Lower lobe of right lung (tissue), 2 donors: ENCODE data around the gene CACNA2D1. TPM values are rescaled to one million over a fixed set of nuclear protein-coding genes. Genes with fewer than 3 reads are reported as not detected.

ENCODE experiments used
- ATAC-seq, 2 donors: fragments of 200-7000 bp; cut with Tn5 transposase; one replicate each; pipeline ENCODE4 v1.9.1; 2020 to 2022; ENCODE audit warnings: mild to moderate bottlenecking in 2 of 2, moderate library complexity in 2 of 2
- DNase-seq: peaks from one replicate; pipeline ENCODE4 v3.0.0-alpha.2; 2020
- H3K27ac ChIP-seq: fragments of 200-600 bp; one replicate; pipeline ENCODE4 v1.8.0; 2022
- H3K27me3 ChIP-seq: fragments of 200-600 bp; one replicate; pipeline ENCODE4 v1.8.0; 2022; ENCODE audit warnings: low read depth
- H3K36me3 ChIP-seq: fragments of 200-600 bp; one replicate; pipeline ENCODE4 v1.8.0; 2022; ENCODE audit warnings: mild to moderate bottlenecking
- H3K4me1 ChIP-seq: fragments of 200-600 bp; one replicate; pipeline ENCODE4 v1.8.0; 2022
- H3K4me3 ChIP-seq: fragments of 200-600 bp; one replicate; pipeline ENCODE4 v1.8.0; 2022; ENCODE audit warnings: mild to moderate bottlenecking
- H3K9me3 ChIP-seq: fragments of 200-600 bp; one replicate; pipeline ENCODE4 v1.8.0; 2022
- CTCF ChIP-seq: fragments of 200-600 bp; IDR thresholded peaks from one replicate; pipeline ENCODE4 v1.8.0; 2022; ENCODE audit warnings: antibody characterized with exemption, mild to moderate bottlenecking
- intact Hi-C: fragments of 100-400 bp; cut with DNase I; formaldehyde crosslinking; loops from one replicate; pipeline ENCODE4 v1.11.0; 2022
- total RNA-seq: library from RNA; stranded (reverse); fragmentation: NEBNext Ultra II Directional; extraction: Animal tissue kit (Norgen Biotek cat#: 25700); gene quantifications from one replicate; pipeline ENCODE4 v1.2.1, GENCODE V29; 2021
- donor health status: DM: no; HTN: yes; CAD: no; lungs with severe emphysema.

Gene CACNA2D1
- total RNA-seq, 1 donor from 2014 or later, result 12.5 TPM

DNA sequence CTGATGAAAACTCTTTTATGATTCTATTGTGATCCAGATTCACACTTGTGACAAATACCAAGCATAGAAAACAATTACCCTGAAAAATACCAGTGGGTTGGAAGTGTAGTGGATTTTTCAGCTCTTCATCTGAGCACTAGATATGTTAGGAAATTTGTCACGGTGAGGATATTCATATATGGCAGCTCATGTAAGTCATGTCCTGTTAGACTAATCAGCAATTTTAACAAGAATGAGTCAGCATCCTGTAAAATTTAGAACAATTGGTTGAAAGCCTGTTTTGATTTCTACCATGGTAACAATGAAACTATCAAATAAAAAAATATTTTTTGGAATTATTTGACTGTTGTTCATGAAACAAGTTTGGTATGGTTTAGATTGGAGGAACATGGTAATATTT lies 334.3 kb downstream of the CACNA2D1 start:
- Histone ChIP-seq H3K9me3 (no peaks in the 10 kb centered on the region), H3K4me3 (no peak overlapping the region), H3K27me3 (no peaks in the 10 kb centered on the region), H3K36me3 (no peaks in the 10 kb centered on the region), H3K27ac (no peak overlapping the region), H3K4me1 (no peaks in the 10 kb centered on the region)
- TF ChIP-seq CTCF, result no peak
- ATAC-seq (no peak), DNase-seq (no peak)
- intact Hi-C loops, result no loop called here

GRCh38 chr7:82106201-82106600 lies 337.4 kb downstream of the CACNA2D1 start:
- no peak for TF ChIP-seq CTCF
- no peaks in the 10 kb centered on the region for H3K27me3 ChIP-seq
- H3K4me1 ChIP-seq, result no peaks in the 10 kb centered on the region
- no peaks in the 10 kb centered on the region for H3K36me3 ChIP-seq
- no peaks in the 10 kb centered on the region for H3K9me3 ChIP-seq
- no peak overlapping the region for H3K27ac ChIP-seq
- ATAC-seq, result no peak
- no peak overlapping the region for H3K4me3 ChIP-seq
- intact Hi-C loops, result no loop called here
- no peak for DNase-seq

DNA sequence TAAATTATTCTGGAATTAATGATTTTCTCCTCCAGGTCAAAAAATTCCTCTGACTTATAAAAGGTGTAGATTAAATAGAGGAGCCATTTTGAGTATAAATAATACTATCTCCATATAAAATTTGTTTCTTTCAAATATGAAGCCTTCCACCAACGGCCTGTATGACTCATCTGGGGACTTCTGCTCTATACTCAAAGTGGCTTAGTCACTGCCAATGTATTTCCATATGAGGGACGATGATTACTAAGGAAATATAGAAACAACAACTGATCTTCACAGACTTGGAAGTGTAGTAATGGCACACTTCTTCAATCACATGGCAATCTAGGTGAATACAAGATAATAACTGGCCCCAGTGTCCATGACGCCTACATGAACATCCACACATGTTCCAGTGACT lies 338.1 kb downstream of the CACNA2D1 start:
- H3K9me3 ChIP-seq, result no peaks in the 10 kb centered on the region
- no peaks in the 10 kb centered on the region for H3K4me1 ChIP-seq
- no peaks in the 10 kb centered on the region for H3K27me3 ChIP-seq
- no peak overlapping the region for H3K27ac ChIP-seq
- ATAC-seq, result no peak
- no peak for DNase-seq
- TF ChIP-seq CTCF, result no peak
- no peak overlapping the region for H3K4me3 ChIP-seq
- intact Hi-C loops, result no loop called here
- no peaks in the 10 kb centered on the region for H3K36me3 ChIP-seq

GRCh38 chr7:82098414-82098813 lies 345.2 kb downstream of the CACNA2D1 start:
- Histone ChIP-seq H3K36me3 (no peaks in the 10 kb centered on the region), H3K27me3 (no peaks in the 10 kb centered on the region), H3K9me3 (no peaks in the 10 kb centered on the region), H3K4me3 (no peak overlapping the region), H3K4me1 (no peaks in the 10 kb centered on the region), H3K27ac (no peak overlapping the region)
- TF ChIP-seq CTCF, result no peak
- ATAC-seq (no peak), DNase-seq (no peak)
- intact Hi-C loops, result no loop called here

DNA sequence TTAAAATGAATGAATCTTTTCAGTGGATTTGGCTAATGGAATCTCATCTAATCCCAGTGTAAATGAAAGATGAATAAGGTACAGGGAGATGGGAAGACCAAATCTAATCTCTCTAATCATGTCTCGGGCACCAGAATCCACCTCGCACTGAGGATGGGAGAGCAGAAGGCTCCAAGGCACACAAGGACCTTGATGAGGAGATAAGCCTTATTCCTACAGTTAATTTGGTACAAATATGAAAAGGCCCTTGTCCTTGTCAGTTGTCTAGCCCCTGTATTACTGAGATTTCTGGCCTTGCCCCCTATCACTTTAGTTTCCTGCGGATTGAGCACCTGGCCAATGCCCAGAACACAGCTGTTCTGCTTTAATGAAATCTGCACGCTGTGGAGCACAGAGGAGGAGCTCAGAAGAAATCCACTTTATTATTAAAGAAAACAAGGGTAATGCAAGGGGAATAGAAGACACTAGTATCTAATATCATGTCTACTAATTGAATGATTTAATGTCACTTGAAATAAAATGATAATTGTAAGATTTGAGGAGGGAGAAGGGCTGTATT lies 352.4 kb downstream of the CACNA2D1 start:
- no peak for DNase-seq
- Histone ChIP-seq H3K9me3 (no peaks in the 10 kb centered on the region), H3K27me3 (no peaks in the 10 kb centered on the region), H3K36me3 (no peaks in the 10 kb centered on the region), H3K27ac (no peak overlapping the region), H3K4me1 (no peaks in the 10 kb centered on the region), H3K4me3 (no peak overlapping the region)
- intact Hi-C loops, result no loop called here
- no peak for TF ChIP-seq CTCF
- no peak for ATAC-seq

DNA sequence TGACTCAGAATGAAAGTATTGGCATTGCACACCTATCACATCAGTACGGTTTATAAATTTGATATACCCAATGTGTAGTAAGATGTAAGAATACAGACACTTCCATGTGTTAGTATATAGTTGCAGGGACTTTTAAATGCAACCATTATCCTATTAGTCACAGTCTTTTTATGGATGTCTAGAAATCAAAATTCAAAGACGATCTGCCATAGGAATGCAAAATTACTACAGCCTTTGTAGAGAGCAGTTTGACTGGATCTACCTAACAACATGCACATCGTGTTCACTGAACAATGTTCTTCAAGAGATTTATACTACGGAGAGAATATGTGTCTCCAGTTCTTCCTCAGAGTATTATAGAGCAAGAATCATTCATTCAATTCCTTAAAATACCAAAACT lies 356.5 kb downstream of the CACNA2D1 start:
- no peak for ATAC-seq
- H3K36me3 ChIP-seq, result no peaks in the 10 kb centered on the region
- no peaks in the 10 kb centered on the region for H3K9me3 ChIP-seq
- no peak for TF ChIP-seq CTCF
- no peak overlapping the region for H3K27ac ChIP-seq
- no peak for DNase-seq
- H3K4me1 ChIP-seq, result no peaks in the 10 kb centered on the region
- no peak overlapping the region for H3K4me3 ChIP-seq
- no peaks in the 10 kb centered on the region for H3K27me3 ChIP-seq
- intact Hi-C loops, result no loop called here
